Measurements from ENCODE around the gene LOXL1. TPM values are rescaled to one million over a fixed set of nuclear protein-coding genes. Genes with fewer than 3 reads are reported as not detected.
A peak's percentile ranks its signal among the peaks of the same experiment; 100 is the strongest.

The LOXL1 gene
- total and polyA plus RNA-seq, 7 donors, result 3.0 to 27.7 (median 9.7) TPM; not detected in 1

DNA sequence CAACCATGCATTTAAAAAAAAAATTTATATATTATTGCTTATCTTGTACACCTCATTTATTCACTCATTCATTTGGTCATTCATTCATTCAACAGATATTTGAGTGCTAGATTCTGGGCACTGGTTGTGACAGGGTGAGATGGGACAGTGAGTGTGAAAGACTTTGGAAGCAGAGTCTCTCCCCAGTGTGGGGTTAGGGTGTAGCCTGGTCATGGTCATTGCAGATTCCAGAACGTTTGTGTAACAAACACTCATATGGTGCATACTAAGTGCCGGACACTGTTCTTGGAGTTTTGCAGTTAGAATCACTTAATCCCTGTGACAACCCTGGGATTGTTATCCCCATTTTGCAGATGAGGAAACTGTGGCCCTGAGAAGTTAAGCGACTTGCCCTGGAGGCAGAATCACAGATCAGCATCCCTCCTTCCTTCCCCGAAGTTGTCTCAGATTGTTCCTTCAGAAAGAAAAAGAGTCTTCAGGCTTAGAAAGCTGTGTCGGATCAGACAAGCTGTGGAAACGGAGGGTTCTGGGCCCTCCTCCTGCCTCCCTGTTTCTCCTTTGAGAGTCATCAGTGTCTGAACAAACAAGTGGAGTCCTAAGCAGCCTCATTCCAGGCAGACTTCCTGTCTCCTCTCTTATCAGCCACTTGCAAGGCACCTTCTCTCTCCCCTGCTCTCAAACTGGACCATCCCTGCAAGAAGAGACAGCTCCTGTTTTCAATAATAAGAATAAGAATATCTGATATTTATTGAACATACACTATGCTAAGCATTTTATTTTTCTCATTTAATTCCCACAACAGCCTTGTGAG lies 6.3 kb downstream of the LOXL1 start:
- 77 to 84% methylated on average over 6 of the region's 6 CpGs for WGBS, 2 donors
- Histone ChIP-seq H3K4me3 (no peak overlapping the region), H3K4me1 (peaks cover 0 to 48% (median 37%) of the 10 kb centered on the region in 4 donors), H3K27ac (no peak overlapping the region), H3K27me3 (no peaks in the 10 kb centered on the region), H3K9me3 (no peaks in the 10 kb centered on the region), H3K36me3 (no peaks in the 10 kb centered on the region)
- intact Hi-C loops (cut with DNase I), result no loop called here
- TF ChIP-seq POLR2AphosphoS5 (IDR thresholded peaks at IDR 0.05) (no peak), POLR2A (IDR thresholded peaks at IDR 0.05) (no peak), EP300 (IDR thresholded peaks at IDR 0.05) (no peak)
- TF ChIP-seq, protein P1, sequence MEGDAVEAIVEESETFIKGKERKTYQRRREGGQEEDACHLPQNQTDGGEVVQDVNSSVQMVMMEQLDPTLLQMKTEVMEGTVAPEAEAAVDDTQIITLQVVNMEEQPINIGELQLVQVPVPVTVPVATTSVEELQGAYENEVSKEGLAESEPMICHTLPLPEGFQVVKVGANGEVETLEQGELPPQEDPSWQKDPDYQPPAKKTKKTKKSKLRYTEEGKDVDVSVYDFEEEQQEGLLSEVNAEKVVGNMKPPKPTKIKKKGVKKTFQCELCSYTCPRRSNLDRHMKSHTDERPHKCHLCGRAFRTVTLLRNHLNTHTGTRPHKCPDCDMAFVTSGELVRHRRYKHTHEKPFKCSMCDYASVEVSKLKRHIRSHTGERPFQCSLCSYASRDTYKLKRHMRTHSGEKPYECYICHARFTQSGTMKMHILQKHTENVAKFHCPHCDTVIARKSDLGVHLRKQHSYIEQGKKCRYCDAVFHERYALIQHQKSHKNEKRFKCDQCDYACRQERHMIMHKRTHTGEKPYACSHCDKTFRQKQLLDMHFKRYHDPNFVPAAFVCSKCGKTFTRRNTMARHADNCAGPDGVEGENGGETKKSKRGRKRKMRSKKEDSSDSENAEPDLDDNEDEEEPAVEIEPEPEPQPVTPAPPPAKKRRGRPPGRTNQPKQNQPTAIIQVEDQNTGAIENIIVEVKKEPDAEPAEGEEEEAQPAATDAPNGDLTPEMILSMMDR (IDR thresholded peaks at IDR 0.05), result no peak
- DNase-seq, result no peak

GRCh38 chr15:73934281-73934680 lies 8.0 kb downstream of the LOXL1 start:
- peaks cover 0 to 33% (median 21%) of the 10 kb centered on the region in 4 donors for H3K4me1 ChIP-seq
- no peak for DNase-seq

DNA sequence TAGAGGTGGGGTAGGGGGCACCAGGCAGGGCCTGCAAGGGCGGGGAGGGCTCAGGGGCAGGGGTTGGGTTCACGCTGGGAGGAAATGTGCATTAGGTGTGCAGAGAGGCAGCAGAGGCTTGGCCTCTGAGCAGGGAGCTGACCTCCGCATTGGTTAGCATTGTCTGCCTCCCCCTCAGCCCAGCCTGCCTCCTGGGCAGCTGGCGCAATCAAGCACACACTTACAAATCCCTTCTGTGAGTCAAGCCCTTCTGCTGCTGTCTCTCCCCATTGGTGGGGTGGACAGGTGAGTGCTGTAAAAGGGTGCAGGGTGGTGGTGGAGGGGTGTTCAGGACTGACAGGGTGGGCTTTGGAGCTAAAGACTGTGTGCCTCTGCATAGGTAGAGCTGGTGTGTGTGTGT lies 9.3 kb downstream of the LOXL1 start:
- H3K4me1 ChIP-seq, result peaks cover 0 to 25% (median 12%) of the 10 kb centered on the region in 4 donors

More at GRCh38 chr15:73934281-73934680, 8.0 kb downstream of the LOXL1 start:
- H3K27me3 ChIP-seq, result no peaks in the 10 kb centered on the region
- no peak overlapping the region for H3K4me3 ChIP-seq
- H3K9me3 ChIP-seq, result no peaks in the 10 kb centered on the region
- H3K36me3 ChIP-seq, result no peaks in the 10 kb centered on the region
- intact Hi-C loops (cut with DNase I), result no loop called here
- TF ChIP-seq POLR2AphosphoS5 (IDR thresholded peaks at IDR 0.05) (no peak), POLR2A (IDR thresholded peaks at IDR 0.05) (no peak), EP300 (IDR thresholded peaks at IDR 0.05) (no peak)
- TF ChIP-seq, protein P1 (IDR thresholded peaks at IDR 0.05), result no peak
- 44 to 69% methylated on average over 7 of the region's 7 CpGs for WGBS, 2 donors
- no peak overlapping the region for H3K27ac ChIP-seq

GRCh38 chr15:73936181-73936580 lies 9.9 kb downstream of the LOXL1 start:
- WGBS, 2 donors, result 30 to 44% methylated on average over 5 of the region's 5 CpGs
- H3K4me1 ChIP-seq, result peaks cover 0 to 25% (median 16%) of the 10 kb centered on the region in 4 donors
- no peaks in the 10 kb centered on the region for H3K27me3 ChIP-seq
- peak overlapping the region in 1 of 4 donors; percentile 28 for H3K27ac ChIP-seq
- intact Hi-C loops (cut with DNase I), result no loop called here
- TF ChIP-seq POLR2AphosphoS5 (IDR thresholded peaks at IDR 0.05), result no peak
- no peak for TF ChIP-seq POLR2A (IDR thresholded peaks at IDR 0.05)
- TF ChIP-seq, protein P1 (IDR thresholded peaks at IDR 0.05), result no peak
- no peak for TF ChIP-seq EP300 (IDR thresholded peaks at IDR 0.05)
- no peaks in the 10 kb centered on the region for H3K36me3 ChIP-seq
- no peaks in the 10 kb centered on the region for H3K9me3 ChIP-seq
- DNase-seq, result no peak
- no peak overlapping the region for H3K4me3 ChIP-seq

More for the DNA sequence above, 9.3 kb downstream of the LOXL1 start:
- no peaks in the 10 kb centered on the region for H3K27me3 ChIP-seq
- H3K27ac ChIP-seq, result no peak overlapping the region
- 90 to 92% methylated on average over 4 of the region's 4 CpGs for WGBS, 2 donors
- no peaks in the 10 kb centered on the region for H3K36me3 ChIP-seq
- no peak overlapping the region for H3K4me3 ChIP-seq
- no peaks in the 10 kb centered on the region for H3K9me3 ChIP-seq
- TF ChIP-seq POLR2AphosphoS5 (IDR thresholded peaks at IDR 0.05), result no peak
- TF ChIP-seq, protein P1 (IDR thresholded peaks at IDR 0.05), result no peak
- DNase-seq, result no peak
- intact Hi-C loops (cut with DNase I), result no loop called here

All from sigmoid colon (tissue), 7 donors.